Bronchial epithelial cell (primary cell): Measurements from ENCODE around the gene RAD52. TPM values are rescaled to one million over a fixed set of nuclear protein-coding genes. Genes with fewer than 3 reads are reported as not detected.

Experiments
- DNase-seq: peaks from one replicate; pipeline ENCODE4 v3.0.0-alpha.2; 2010; ENCODE audit warnings: low read depth
- FAIRE-seq: peaks from 2 replicates; lab custom pipeline; 2011; peaks lifted over from hg19 to GRCh38; lab: Jason Lieb, UNC
- H3K27me3 ChIP-seq: 2 replicates; pipeline ENCODE4 v1.5.1; 2011; ENCODE audit warnings: low read length; ENCODE audit not compliant: control insufficient read depth, insufficient read depth
- H3K36me3 ChIP-seq: 2 replicates; pipeline ENCODE4 v1.5.1; 2011; ENCODE audit warnings: low read length; ENCODE audit not compliant: control insufficient read depth, insufficient read depth
- H3K4me3 ChIP-seq: 2 replicates; pipeline ENCODE4 v1.5.1; 2011; ENCODE audit warnings: mild to moderate bottlenecking, low read depth, low read length, control low read depth
- total RNA-seq: library from RNA; depleted of rRNA; stranded (reverse); fragments of >200 nt; gene quantifications from 2 replicates; pipeline ENCODE4 v1.2.1, GENCODE V29; 2014
- TF ChIP-seq, protein P1 (sequence below): IDR thresholded peaks from 2 replicates; pipeline ENCODE4 v1.5.1; 2011; ENCODE audit warnings: mild to moderate bottlenecking, moderate library complexity, low read length, control low read depth, inconsistent platforms; ENCODE audit not compliant: insufficient read depth, severe bottlenecking

Gene RAD52
- total RNA-seq, 1 donor from 2014 or later, result 16.3 TPM

DNA sequence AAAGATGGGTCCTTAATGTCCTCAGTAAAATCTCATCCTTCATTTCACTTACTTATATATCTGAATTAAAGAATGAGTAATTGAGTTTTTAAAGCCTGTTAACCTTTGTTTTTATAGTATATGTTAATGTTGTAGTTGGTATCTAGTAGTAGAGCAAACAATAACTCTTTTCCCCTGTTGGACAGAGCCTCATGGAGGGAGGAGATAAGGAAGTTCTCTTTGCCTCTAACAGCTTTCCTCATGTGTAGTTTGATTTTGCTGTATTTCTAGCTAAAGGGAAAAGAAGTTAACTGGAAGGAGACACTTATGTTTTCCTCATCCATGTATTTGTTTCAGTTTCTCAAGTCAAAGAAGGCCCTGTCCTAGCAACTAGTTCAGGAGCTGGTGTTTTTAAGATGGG is 55.3 kb downstream of the RAD52 start:
- Histone ChIP-seq H3K36me3 (peaks cover 5% of the 10 kb centered on the region), H3K4me3 (no peak overlapping the region), H3K27me3 (no peaks in the 10 kb centered on the region)
- TF ChIP-seq, protein P1, sequence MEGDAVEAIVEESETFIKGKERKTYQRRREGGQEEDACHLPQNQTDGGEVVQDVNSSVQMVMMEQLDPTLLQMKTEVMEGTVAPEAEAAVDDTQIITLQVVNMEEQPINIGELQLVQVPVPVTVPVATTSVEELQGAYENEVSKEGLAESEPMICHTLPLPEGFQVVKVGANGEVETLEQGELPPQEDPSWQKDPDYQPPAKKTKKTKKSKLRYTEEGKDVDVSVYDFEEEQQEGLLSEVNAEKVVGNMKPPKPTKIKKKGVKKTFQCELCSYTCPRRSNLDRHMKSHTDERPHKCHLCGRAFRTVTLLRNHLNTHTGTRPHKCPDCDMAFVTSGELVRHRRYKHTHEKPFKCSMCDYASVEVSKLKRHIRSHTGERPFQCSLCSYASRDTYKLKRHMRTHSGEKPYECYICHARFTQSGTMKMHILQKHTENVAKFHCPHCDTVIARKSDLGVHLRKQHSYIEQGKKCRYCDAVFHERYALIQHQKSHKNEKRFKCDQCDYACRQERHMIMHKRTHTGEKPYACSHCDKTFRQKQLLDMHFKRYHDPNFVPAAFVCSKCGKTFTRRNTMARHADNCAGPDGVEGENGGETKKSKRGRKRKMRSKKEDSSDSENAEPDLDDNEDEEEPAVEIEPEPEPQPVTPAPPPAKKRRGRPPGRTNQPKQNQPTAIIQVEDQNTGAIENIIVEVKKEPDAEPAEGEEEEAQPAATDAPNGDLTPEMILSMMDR, result no peak
- FAIRE-seq (no peak), DNase-seq (no peak)

DNA sequence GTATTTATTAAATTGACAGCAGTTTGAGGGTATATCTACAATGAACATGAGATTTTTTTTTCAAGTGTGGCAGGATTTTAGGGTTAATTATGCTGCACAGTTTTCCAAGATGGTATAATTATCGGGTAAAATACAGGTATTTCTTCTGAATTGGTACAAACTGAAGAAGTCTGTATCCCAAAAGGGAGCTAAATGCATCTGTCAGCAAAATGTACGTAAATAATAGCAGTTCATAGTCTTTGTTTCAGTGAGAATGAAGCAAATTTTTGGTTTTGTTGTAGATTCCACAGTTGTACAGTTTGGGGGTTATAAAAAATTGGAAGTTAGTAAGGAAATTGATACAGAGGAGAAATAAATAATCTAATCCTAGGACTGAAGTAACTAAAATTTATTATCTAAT is 63.3 kb downstream of the RAD52 start:
- FAIRE-seq (no peak), DNase-seq (no peak)
- H3K27me3 ChIP-seq, result no peaks in the 10 kb centered on the region
- TF ChIP-seq, protein P1, result no peak
- no peak overlapping the region for H3K4me3 ChIP-seq
- peaks cover 30% of the 10 kb centered on the region for H3K36me3 ChIP-seq

- FAIRE-seq (no peak), DNase-seq (no peak)
- Histone ChIP-seq H3K27me3 (no peaks in the 10 kb centered on the region), H3K36me3 (peaks cover 31% of the 10 kb centered on the region), H3K4me3 (no peak overlapping the region)
- TF ChIP-seq, protein P1, result no peak
Observed at GRCh38 chr12:885701-886100, 63.8 kb downstream of the RAD52 start.

DNA sequence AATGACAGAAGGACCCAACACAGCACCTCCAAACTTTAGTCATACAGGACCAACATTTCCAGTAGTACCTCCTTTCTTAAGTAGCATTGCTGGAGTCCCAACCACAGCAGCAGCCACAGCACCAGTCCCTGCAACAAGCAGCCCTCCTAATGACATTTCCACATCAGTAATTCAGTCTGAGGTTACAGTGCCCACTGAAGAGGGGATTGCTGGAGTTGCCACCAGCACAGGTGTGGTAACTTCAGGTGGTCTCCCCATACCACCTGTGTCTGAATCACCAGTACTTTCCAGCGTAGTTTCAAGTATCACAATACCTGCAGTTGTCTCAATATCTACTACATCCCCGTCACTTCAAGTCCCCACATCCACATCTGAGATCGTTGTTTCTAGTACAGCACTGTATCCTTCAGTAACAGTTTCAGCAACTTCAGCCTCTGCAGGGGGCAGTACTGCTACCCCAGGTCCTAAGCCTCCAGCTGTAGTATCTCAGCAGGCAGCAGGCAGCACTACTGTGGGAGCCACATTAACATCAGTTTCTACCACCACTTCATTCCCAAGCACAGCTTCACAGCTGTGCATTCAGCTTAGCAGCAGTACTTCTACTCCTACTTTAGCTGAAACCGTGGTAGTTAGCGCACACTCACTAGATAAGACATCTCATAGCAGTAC is 64.6 kb downstream of the RAD52 start:
- FAIRE-seq (peak; percentile 13), DNase-seq (no peak)
- H3K36me3 ChIP-seq, result peaks cover 34% of the 10 kb centered on the region
- no peaks in the 10 kb centered on the region for H3K27me3 ChIP-seq
- TF ChIP-seq, protein P1, result no peak
- H3K4me3 ChIP-seq, result no peak overlapping the region

DNA sequence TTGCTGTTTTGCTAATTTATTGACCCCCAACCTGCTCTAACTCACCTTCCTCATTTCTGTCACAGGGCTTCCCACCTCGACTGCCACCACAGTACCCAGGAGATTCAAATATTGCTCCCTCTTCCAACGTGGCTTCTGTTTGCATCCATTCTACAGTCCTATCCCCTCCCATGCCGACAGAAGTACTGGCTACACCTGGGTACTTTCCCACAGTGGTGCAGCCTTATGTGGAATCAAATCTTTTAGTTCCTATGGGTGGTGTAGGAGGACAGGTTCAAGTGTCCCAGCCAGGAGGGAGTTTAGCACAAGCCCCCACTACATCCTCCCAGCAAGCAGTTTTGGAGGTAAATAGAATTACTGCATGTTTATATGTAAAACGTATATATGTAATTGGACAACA is 68.8 kb downstream of the RAD52 start:
- TF ChIP-seq, protein P1, result no peak
- FAIRE-seq, result no peak
- H3K36me3 ChIP-seq, result peaks cover 26% of the 10 kb centered on the region

DNA sequence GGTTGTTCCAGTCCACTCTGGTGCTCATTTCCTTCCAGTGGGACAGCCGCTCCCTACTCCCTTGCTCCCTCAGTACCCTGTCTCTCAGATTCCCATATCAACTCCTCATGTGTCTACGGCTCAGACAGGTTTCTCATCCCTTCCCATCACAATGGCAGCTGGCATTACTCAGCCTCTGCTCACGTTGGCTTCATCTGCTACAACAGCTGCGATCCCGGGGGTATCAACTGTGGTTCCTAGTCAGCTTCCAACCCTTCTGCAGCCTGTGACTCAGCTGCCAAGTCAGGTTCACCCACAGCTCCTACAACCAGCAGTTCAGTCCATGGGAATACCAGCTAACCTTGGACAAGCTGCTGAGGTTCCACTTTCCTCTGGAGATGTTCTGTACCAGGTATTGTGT is 69.9 kb downstream of the RAD52 start:
- TF ChIP-seq, protein P1, result no peak
- Histone ChIP-seq H3K27me3 (no peaks in the 10 kb centered on the region), H3K36me3 (peaks cover 16% of the 10 kb centered on the region), H3K4me3 (no peak overlapping the region)
- DNase-seq (peak; percentile 33), FAIRE-seq (peak; percentile 32)

More for the DNA sequence above, 68.8 kb downstream of the RAD52 start:
- H3K27me3 ChIP-seq, result no peaks in the 10 kb centered on the region
- DNase-seq, result no peak
- no peak overlapping the region for H3K4me3 ChIP-seq
